D721Med (cell line): ENCODE data around the gene ACACA.
A peak's percentile ranks its signal among the peaks of the same experiment; 100 is the strongest.

Experiments used
- DNase-seq: peaks from one replicate; pipeline ENCODE4 v3.0.0; 2011; ENCODE audit warnings: low spot score; ENCODE audit not compliant: insufficient read length
- FAIRE-seq: peaks from 2 replicates; lab custom pipeline; 2011; peaks lifted over from hg19 to GRCh38; lab: Jason Lieb, UNC
- CTCF ChIP-seq: IDR thresholded peaks from 2 replicates; pipeline ENCODE4 v1.5.1; 2012; ENCODE audit warnings: mild to moderate bottlenecking, control low read depth; ENCODE audit not compliant: insufficient read depth; ENCODE audit errors: missing control alignments

ACACA gene

DNA sequence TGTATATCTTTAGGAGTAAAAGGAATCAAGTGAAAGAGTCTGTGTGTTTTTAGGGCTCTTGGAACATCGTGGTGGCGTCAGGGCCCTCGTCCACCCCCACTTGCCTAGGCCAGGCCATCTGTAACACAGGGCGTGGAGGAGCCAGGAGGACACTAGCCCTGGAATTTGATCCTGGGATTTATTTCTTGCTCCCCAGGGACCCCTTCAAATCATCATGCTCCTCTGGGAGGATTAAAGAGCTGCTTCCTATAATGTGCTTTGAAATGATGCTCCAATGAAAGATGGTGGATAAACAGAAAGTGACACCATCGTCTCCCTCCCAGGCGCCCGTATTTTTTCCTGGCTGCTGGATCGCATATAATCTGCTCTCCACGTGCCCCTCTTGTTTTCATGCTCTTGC lies 344.6 kb downstream of the ACACA start:
- no peak for TF ChIP-seq CTCF
- DNase-seq = peak; percentile 61
- FAIRE-seq = no peak

DNA sequence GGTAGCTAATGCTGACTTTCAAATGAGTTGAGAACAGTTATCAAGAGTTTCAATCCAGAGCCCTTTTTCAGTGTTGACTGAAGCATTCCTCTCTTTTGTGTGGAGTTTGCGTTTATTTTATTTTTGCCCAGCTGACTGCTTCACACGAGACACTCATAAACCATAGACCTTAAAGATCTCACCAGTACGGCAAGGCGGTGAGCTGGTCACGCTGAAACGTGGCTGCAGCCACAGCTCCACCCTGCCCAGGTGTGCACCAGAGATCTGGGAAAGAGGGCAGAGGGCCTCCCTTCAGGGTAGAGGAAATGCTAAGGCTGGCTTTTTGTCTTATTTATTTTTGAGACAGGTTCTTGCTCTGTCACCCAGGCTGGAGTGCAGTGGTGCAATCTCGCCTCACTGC lies 345.7 kb downstream of the ACACA start:
- DNase-seq (no peak), FAIRE-seq (no peak)
- TF ChIP-seq CTCF = no peak

- DNase-seq (no peak), FAIRE-seq (no peak)
- TF ChIP-seq CTCF = no peak
Measured at GRCh38 chr17:37060094-37060493, 346.5 kb downstream of the ACACA start.

DNA sequence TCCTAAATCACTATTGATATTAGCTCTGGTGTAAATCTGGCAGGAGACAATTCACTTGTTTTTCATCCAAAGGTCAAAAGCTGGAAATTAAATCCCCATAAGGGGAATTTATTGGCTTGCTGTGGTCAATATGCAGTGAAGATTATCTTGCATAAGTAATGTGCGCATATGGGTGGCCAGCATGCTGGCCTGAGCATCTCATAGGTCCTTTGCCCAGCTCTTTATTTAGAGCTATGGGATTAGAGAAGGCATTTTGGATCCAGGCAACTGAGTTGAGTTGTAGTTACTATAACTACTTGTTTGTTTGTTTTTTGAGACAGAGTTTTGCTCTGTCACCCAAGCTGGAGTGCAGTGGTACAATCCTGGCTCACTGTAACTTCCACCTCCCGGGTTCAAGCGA lies 347.1 kb downstream of the ACACA start:
- DNase-seq (no peak), FAIRE-seq (no peak)
- TF ChIP-seq CTCF = no peak

GRCh38 chr17:37056622-37057021 lies 350.0 kb downstream of the ACACA start:
- TF ChIP-seq CTCF = no peak
- FAIRE-seq = no peak
- DNase-seq = no peak

DNA sequence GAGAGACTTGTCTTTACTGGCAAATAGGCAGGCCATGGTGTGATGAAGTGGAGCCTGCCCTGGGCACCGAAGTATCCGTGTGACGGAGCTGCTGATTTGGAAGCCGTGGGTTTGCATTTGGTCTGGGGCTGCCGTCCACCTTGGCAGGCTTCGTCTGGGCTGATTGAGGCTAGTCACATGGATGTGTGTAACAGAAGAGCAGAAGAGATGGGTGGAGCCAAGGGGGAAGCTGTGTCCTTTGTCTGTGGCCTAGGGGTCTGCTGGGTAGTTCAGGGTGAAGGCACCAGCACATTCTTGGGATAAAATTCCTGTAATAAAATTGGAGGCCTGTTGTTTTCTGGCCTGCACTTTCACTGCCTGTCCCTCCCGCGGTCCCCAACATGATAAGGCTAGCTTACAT lies 351.7 kb downstream of the ACACA start:
- TF ChIP-seq CTCF = no peak
- FAIRE-seq (no peak), DNase-seq (no peak)

GRCh38 chr17:37052450-37052849 lies 354.2 kb downstream of the ACACA start:
- no peak for FAIRE-seq
- no peak for TF ChIP-seq CTCF
- no peak for DNase-seq
